ENCODE measurements around the gene ADGRG1. TPM values are rescaled to one million over a fixed set of nuclear protein-coding genes. Genes with fewer than 3 reads are reported as not detected.
"Not testable (repeated sequence)": the region's sequence is repeated elsewhere in the genome, so short reads cannot be mapped to it uniquely, and the experiment has no call there.

ADGRG1 gene
- polyA plus RNA-seq, 4 donors = 5.1 to 87.7 (median 80.1) TPM

- DNase-seq (ENCODE audit: low read depth in 4 of 4, low spot score in 3 of 4) = no peak
Measured at GRCh38 chr16:57695680-57696069, 67.2 kb downstream of the ADGRG1 start.

GRCh38 chr16:57696240-57696639, 67.8 kb downstream of the ADGRG1 start:
- DNase-seq (ENCODE audit: low read depth in 4 of 4, low spot score in 3 of 4) = no peak

GRCh38 chr16:57697896-57698537, 69.6 kb downstream of the ADGRG1 start:
- DNase-seq (ENCODE audit: low read depth in 4 of 4, low spot score in 3 of 4) = no peak

- no peak for DNase-seq (ENCODE audit: low read depth in 4 of 4, low spot score in 3 of 4)
Measured at GRCh38 chr16:57698812-57699405, 70.5 kb downstream of the ADGRG1 start.

GRCh38 chr16:57699481-57699880, 71.1 kb downstream of the ADGRG1 start:
- DNase-seq (ENCODE audit: low read depth in 4 of 4, low spot score in 3 of 4) = no peak

- no peak for DNase-seq (ENCODE audit: low read depth in 4 of 4, low spot score in 3 of 4)
Measured at GRCh38 chr16:57699899-57700298, 71.5 kb downstream of the ADGRG1 start.

- no peak for DNase-seq (ENCODE audit: low read depth in 4 of 4, low spot score in 3 of 4)
Measured at GRCh38 chr16:57700781-57701551, 72.5 kb downstream of the ADGRG1 start.

- peak in 1 of 4 donors; percentile 35 for DNase-seq (ENCODE audit: low read depth in 4 of 4, low spot score in 3 of 4)
Measured at GRCh38 chr16:57701759-57702371, 73.4 kb downstream of the ADGRG1 start.

GRCh38 chr16:57703416-57704010, 75.1 kb downstream of the ADGRG1 start:
- DNase-seq (ENCODE audit: low read depth in 4 of 4, low spot score in 3 of 4) = no peak

- DNase-seq (ENCODE audit: low read depth in 4 of 4, low spot score in 3 of 4) = no peak
Measured at GRCh38 chr16:57704011-57704904, 75.8 kb downstream of the ADGRG1 start.

GRCh38 chr16:57704905-57705852, 76.7 kb downstream of the ADGRG1 start:
- no peak for DNase-seq (ENCODE audit: low read depth in 4 of 4, low spot score in 3 of 4)

GRCh38 chr16:57706717-57707116, 78.3 kb downstream of the ADGRG1 start:
- no peak for DNase-seq (ENCODE audit: low read depth in 4 of 4, low spot score in 3 of 4)

- DNase-seq (ENCODE audit: low read depth in 4 of 4, low spot score in 3 of 4) = no peak
Measured at GRCh38 chr16:57707331-57707730, 78.9 kb downstream of the ADGRG1 start.

- no peak for DNase-seq (ENCODE audit: low read depth in 4 of 4, low spot score in 3 of 4)
Measured at GRCh38 chr16:57708168-57708567, 79.7 kb downstream of the ADGRG1 start.

GRCh38 chr16:57709663-57710062, 81.2 kb downstream of the ADGRG1 start:
- DNase-seq (ENCODE audit: low read depth in 4 of 4, low spot score in 3 of 4) = no peak

- no peak for DNase-seq (ENCODE audit: low read depth in 4 of 4, low spot score in 3 of 4)
Measured at GRCh38 chr16:57711346-57711745, 82.9 kb downstream of the ADGRG1 start.

GRCh38 chr16:57711993-57712392, 83.6 kb downstream of the ADGRG1 start:
- DNase-seq (ENCODE audit: low read depth in 4 of 4, low spot score in 3 of 4) = no peak

GRCh38 chr16:57712569-57712968, 84.1 kb downstream of the ADGRG1 start:
- DNase-seq (ENCODE audit: low read depth in 4 of 4, low spot score in 3 of 4) = not testable (repeated sequence)

- DNase-seq (ENCODE audit: low read depth in 4 of 4, low spot score in 3 of 4) = no peak
Measured at GRCh38 chr16:57713596-57713995, 85.2 kb downstream of the ADGRG1 start.
